Measurements from ENCODE around the gene FAT2. TPM values are rescaled to one million over a fixed set of nuclear protein-coding genes. Genes with fewer than 3 reads are reported as not detected.

The FAT2 gene
- total and polyA plus RNA-seq, 2 experiments from 2014 or later, result 0.06 to 0.59 TPM

GRCh38 chr5:151578326-151579025 lies 12.7 kb downstream of the FAT2 start (continued):
- no peak for TF ChIP-seq ZNF462 (CRISPR knock-in tag; IDR thresholded peaks at IDR 0.05)
- TF ChIP-seq EZH2phosphoT487 (IDR thresholded peaks at IDR 0.05; ENCODE audit: unreplicated experiment), result no peak
- TF ChIP-seq JUNB (IDR thresholded peaks at IDR 0.05; ENCODE audit: unreplicated experiment), result no peak
- no peak for TF ChIP-seq CREB1 (CRISPR knock-in tag; IDR thresholded peaks at IDR 0.05; ENCODE audit: low read depth)
- TF ChIP-seq ZNF114 (CRISPR knock-in tag; IDR thresholded peaks at IDR 0.05), result no peak
- TF ChIP-seq POLR2AphosphoS5 (IDR thresholded peaks at IDR 0.05; ENCODE audit: low read depth), result no peak
- TF ChIP-seq EZH2 (IDR thresholded peaks at IDR 0.05; ENCODE audit: low read depth, unreplicated experiment), result no peak
- TF ChIP-seq ETS1 (IDR thresholded peaks at IDR 0.05), result no peak
- TF ChIP-seq NANOG (IDR thresholded peaks at IDR 0.05; ENCODE audit: borderline replicate concordance), result no peak
